COR-L47 (cell line): ENCODE results near the gene PPP1R9A.
"Not testable (repeated sequence)": the region's sequence is repeated elsewhere in the genome, so short reads cannot be mapped to it uniquely, and the experiment has no call there.

ENCODE experiments used
- DNase-seq: peaks from one replicate; lab custom pipeline; 2025; lab: John Stamatoyannopoulos, UW

PPP1R9A gene

GRCh38 chr7:94975336-94975735, 67.9 kb downstream of the PPP1R9A start:
- no peak for DNase-seq

- DNase-seq: no peak
Observed at GRCh38 chr7:94980418-94981142, 73.2 kb downstream of the PPP1R9A start.

GRCh38 chr7:94995921-94996320, 88.5 kb downstream of the PPP1R9A start:
- DNase-seq: no peak

GRCh38 chr7:94996369-94996768, 89.0 kb downstream of the PPP1R9A start:
- DNase-seq: no peak

- DNase-seq: no peak
Observed at GRCh38 chr7:94997547-94997946, 90.2 kb downstream of the PPP1R9A start.

- no peak for DNase-seq
Observed at GRCh38 chr7:94998266-94999068, 91.1 kb downstream of the PPP1R9A start.

- DNase-seq: no peak
Observed at GRCh38 chr7:94999069-94999351, 91.6 kb downstream of the PPP1R9A start.

- not testable (repeated sequence) for DNase-seq
Observed at GRCh38 chr7:94999601-95000000, 92.2 kb downstream of the PPP1R9A start.

GRCh38 chr7:95001258-95001657, 93.9 kb downstream of the PPP1R9A start:
- no peak for DNase-seq

GRCh38 chr7:95001815-95002561, 94.6 kb downstream of the PPP1R9A start:
- DNase-seq: no peak

GRCh38 chr7:95002775-95003174, 95.4 kb downstream of the PPP1R9A start:
- no peak for DNase-seq

- no peak for DNase-seq
Observed at GRCh38 chr7:95004618-95005247, 97.3 kb downstream of the PPP1R9A start.

- no peak for DNase-seq
Observed at GRCh38 chr7:95006010-95006409, 98.6 kb downstream of the PPP1R9A start.

- not testable (repeated sequence) for DNase-seq
Observed at GRCh38 chr7:95008773-95009172, 101.4 kb downstream of the PPP1R9A start.

- no peak for DNase-seq
Observed at GRCh38 chr7:95011146-95011928, 103.9 kb downstream of the PPP1R9A start.

GRCh38 chr7:95011995-95012394, 104.6 kb downstream of the PPP1R9A start:
- no peak for DNase-seq

- no peak for DNase-seq
Observed at GRCh38 chr7:95018021-95018420, 110.6 kb downstream of the PPP1R9A start.

GRCh38 chr7:95026018-95026417, 118.6 kb downstream of the PPP1R9A start:
- no peak for DNase-seq

GRCh38 chr7:95026421-95027072, 119.2 kb downstream of the PPP1R9A start:
- no peak for DNase-seq

GRCh38 chr7:95027234-95027872, 120.0 kb downstream of the PPP1R9A start:
- DNase-seq: no peak

GRCh38 chr7:95028683-95029082, 121.3 kb downstream of the PPP1R9A start:
- no peak for DNase-seq
